ENCODE measurements around the gene TREML2.

DNA sequence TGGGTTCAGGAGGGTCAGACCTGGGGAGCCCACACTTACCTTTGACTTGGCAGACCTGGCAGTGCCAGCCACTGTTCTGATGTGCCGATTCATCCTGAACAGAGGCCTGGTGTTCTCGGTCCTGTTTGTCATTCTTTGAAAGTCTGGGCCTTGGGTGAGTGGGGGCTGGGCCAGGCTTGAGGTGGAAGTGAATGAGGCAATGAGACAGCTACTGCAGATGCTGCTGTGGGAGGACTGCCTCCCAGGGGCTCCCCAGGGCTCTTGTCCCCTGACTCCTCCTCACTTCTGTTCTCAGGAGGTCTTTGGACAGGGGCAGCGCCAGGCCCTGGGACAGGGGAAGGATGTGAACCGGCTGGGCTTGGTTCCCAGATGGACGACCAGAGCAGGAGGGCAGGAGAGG lies 21.6 kb upstream of the TREML2 start:
- no peak for TF ChIP-seq EZH2phosphoT487 (IDR thresholded peaks at IDR 0.05; ENCODE audit: insufficient read depth, low read depth)
- TF ChIP-seq EZH2 (IDR thresholded peaks at IDR 0.05; ENCODE audit: insufficient read depth, poor library complexity, severe bottlenecking) = no peak

Data from GM23248 (cell line).